Adrenal gland (tissue), 5 donors: ENCODE data around the gene MDFI.

ENCODE experiments used
- POLR2A ChIP-seq, 2 donors: fragments of 450-650 bp; IDR thresholded peaks; one replicate each; pipeline ENCODE4 v1.6.1; 2017; ENCODE audit warnings: antibody characterized with exemption in 2 of 2, mild to moderate bottlenecking in 2 of 2, moderate library complexity in 1 of 2
- TF ChIP-seq, protein P1 (sequence below), 6 experiments: fragments of 450-650 bp in 4 of 6; fragments of 200-600 bp in 2 of 6; sonication (generic) in 1 of 6; IDR thresholded peaks; 1 replicate in 5 of 6; 2 replicates in 1 of 6; pipeline versions ENCODE4 v1.5.1 to v1.8.0; 2016 to 2021; ENCODE audit warnings: antibody characterized with exemption in 6 of 6, mild to moderate bottlenecking in 2 of 6, moderate library complexity in 1 of 6
- donor health status: DM: no; HTN: no; CAD: no.

DNA sequence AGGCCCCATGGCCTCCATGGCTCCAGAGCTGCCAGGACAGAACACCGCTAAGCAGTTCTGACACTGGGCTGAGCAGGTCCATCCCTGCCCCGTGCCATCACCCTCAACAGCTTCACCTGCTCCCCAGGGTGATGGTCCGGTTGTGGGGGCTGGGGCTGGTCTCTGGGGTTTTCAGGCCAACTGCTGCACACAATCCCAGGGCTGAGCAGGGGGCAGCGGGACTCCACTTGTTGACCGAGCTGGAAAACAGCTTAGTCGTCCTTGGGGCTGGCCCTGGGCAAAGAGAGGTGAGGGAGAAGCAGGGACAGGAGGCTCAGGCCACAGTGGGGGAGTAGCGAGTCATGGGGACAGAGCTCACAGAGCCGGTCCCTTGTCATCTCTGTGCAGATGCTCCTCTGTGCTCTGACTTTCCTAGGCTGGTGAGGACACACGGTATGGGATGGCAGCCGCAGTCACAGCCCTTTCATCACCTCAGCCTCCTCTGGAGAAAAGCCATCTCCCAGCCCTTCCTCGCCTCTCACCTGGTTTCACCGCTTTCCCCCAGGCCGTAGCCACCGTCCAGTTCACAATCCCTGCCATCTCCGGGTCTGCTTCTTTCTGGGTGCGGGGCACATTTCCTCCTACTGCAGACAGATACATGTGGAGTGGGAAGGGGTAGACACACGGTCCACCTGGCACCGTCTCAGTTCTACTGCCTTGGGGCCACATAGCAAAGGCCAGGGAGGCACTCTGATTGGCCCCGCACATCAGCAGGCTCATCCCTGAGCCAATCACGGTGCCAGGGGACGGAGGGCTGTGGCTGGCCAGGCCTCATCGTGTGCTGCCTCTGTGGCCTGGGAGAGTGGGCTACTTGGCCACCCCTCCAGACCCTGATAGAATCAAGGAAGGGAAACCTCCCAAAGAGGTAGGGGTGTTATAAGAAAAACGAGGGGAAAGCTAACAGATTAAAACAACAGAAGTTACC, 19.1 kb downstream of the MDFI start:
- TF ChIP-seq, protein P1, sequence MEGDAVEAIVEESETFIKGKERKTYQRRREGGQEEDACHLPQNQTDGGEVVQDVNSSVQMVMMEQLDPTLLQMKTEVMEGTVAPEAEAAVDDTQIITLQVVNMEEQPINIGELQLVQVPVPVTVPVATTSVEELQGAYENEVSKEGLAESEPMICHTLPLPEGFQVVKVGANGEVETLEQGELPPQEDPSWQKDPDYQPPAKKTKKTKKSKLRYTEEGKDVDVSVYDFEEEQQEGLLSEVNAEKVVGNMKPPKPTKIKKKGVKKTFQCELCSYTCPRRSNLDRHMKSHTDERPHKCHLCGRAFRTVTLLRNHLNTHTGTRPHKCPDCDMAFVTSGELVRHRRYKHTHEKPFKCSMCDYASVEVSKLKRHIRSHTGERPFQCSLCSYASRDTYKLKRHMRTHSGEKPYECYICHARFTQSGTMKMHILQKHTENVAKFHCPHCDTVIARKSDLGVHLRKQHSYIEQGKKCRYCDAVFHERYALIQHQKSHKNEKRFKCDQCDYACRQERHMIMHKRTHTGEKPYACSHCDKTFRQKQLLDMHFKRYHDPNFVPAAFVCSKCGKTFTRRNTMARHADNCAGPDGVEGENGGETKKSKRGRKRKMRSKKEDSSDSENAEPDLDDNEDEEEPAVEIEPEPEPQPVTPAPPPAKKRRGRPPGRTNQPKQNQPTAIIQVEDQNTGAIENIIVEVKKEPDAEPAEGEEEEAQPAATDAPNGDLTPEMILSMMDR (IDR thresholded peaks at IDR 0.05): no peak
- no peak for TF ChIP-seq POLR2A (IDR thresholded peaks at IDR 0.05)
